Measurements from ENCODE around the gene CRACDL.

CRACDL gene

DNA sequence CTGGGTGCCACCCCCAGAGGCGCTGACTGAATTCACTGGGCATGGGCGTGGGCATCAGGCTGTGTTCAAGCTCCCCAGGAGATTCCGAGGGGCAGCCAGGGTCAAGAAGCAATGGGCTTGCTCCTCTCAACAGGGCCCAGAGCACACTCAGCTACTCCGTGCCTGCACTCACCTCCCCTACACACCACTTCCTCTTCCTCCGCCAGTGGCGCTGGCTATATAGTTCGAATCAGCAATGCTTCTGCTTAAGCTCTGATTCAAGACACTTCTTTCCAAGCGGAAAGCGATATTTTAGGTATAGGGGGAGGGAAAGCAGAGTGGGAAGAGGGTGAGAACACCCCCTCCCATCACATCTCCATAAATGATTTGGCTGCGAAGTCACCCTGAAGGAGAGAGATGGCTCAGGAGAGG is 42.1 kb downstream of the CRACDL start:
- Histone ChIP-seq H2BK120ac (ENCODE audit: insufficient read depth, low read length, poor library complexity) (no peak overlapping the region), H3K36me3 (ENCODE audit: control insufficient read depth in 1 of 2, insufficient read depth in 2 of 2, low read length in 2 of 2) (no peaks in the 10 kb centered on the region), H3K9me3 (ENCODE audit: insufficient read depth, low read depth, low read length) (no peaks in the 10 kb centered on the region), H4K8ac (ENCODE audit: low read depth, low read length) (no peak overlapping the region), H3K4me1 (ENCODE audit: control insufficient read depth in 1 of 2, insufficient read depth in 2 of 2, low read length in 2 of 2) (no peaks in the 10 kb centered on the region), H3K4ac (ENCODE audit: low read depth, low read length) (no peak overlapping the region), H3K9ac (ENCODE audit: low read length) (no peak overlapping the region), H2BK12ac (ENCODE audit: low read length) (no peak overlapping the region), H3K27ac (ENCODE audit: low read depth, low read length) (no peak overlapping the region), H2AFZ (ENCODE audit: insufficient read depth, low read length, poor library complexity) (no peak overlapping the region), H3K4me2 (ENCODE audit: low read length) (no peak overlapping the region), H3K79me2 (ENCODE audit: control insufficient read depth, insufficient read depth, low read length, poor library complexity) (no peaks in the 10 kb centered on the region), H4K91ac (ENCODE audit: low read depth, low read length) (no peak overlapping the region), H4K12ac (ENCODE audit: low read depth, low read length) (no peak overlapping the region), H2AK5ac (ENCODE audit: low read length) (no peak overlapping the region), H3K23ac (ENCODE audit: low read length) (no peak overlapping the region), H2BK5ac (ENCODE audit: low read depth, low read length, poor library complexity) (no peak overlapping the region), H3K18ac (ENCODE audit: low read length) (no peak overlapping the region), H3K14ac (ENCODE audit: low read length) (no peak overlapping the region), H3K79me1 (ENCODE audit: low read length) (no peaks in the 10 kb centered on the region), H3K27me3 (ENCODE audit: insufficient read depth, low read length) (no peaks in the 10 kb centered on the region), H3K4me3 (ENCODE audit: low read depth, low read length) (no peak overlapping the region)
- WGBS (ENCODE audit: extremely low coverage, insufficient coverage, insufficient read length), result no CpG with 5 or more reads among the region's 10 CpGs
- no peak for DNase-seq

DNA sequence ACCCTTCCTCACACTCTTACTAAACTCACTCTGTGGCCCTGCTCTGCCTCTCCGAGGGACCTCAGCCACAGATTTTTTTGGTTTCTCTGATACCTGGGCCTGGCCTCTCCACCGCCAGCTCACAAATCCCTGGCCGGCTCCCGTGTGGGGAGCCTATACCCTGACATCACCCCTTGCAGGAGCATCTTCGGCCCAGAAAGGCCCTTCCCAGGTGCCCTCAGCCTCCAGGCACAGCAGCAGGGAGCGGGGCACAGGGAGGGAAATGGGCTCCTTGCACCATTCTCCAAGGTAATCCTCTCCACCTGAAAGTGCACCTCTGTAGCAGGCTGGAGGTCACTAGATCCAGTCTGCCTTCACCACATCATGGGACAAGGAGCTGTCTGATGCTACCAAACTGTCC is 43.2 kb downstream of the CRACDL start:
- Histone ChIP-seq H3K23ac (ENCODE audit: low read length) (no peak overlapping the region), H3K27me3 (ENCODE audit: insufficient read depth, low read length) (no peaks in the 10 kb centered on the region), H3K4me2 (ENCODE audit: low read length) (no peak overlapping the region), H3K9me3 (ENCODE audit: insufficient read depth, low read depth, low read length) (no peaks in the 10 kb centered on the region), H3K4me3 (ENCODE audit: low read depth, low read length) (no peak overlapping the region), H3K79me2 (ENCODE audit: control insufficient read depth, insufficient read depth, low read length, poor library complexity) (no peaks in the 10 kb centered on the region), H3K18ac (ENCODE audit: low read length) (no peak overlapping the region), H3K4ac (ENCODE audit: low read depth, low read length) (no peak overlapping the region), H3K14ac (ENCODE audit: low read length) (no peak overlapping the region), H2BK12ac (ENCODE audit: low read length) (no peak overlapping the region), H4K8ac (ENCODE audit: low read depth, low read length) (no peak overlapping the region), H2BK5ac (ENCODE audit: low read depth, low read length, poor library complexity) (no peak overlapping the region), H3K36me3 (ENCODE audit: control insufficient read depth in 1 of 2, insufficient read depth in 2 of 2, low read length in 2 of 2) (no peaks in the 10 kb centered on the region), H3K27ac (ENCODE audit: low read depth, low read length) (no peak overlapping the region), H3K79me1 (ENCODE audit: low read length) (no peaks in the 10 kb centered on the region), H2AFZ (ENCODE audit: insufficient read depth, low read length, poor library complexity) (no peak overlapping the region), H4K91ac (ENCODE audit: low read depth, low read length) (no peak overlapping the region), H3K4me1 (ENCODE audit: control insufficient read depth in 1 of 2, insufficient read depth in 2 of 2, low read length in 2 of 2) (no peaks in the 10 kb centered on the region), H2BK120ac (ENCODE audit: insufficient read depth, low read length, poor library complexity) (no peak overlapping the region), H2AK5ac (ENCODE audit: low read length) (no peak overlapping the region), H3K9ac (ENCODE audit: low read length) (no peak overlapping the region), H4K12ac (ENCODE audit: low read depth, low read length) (no peak overlapping the region)
- WGBS (ENCODE audit: extremely low coverage, insufficient coverage, insufficient read length), result no CpG with 5 or more reads among the region's 6 CpGs
- no peak for DNase-seq

DNA sequence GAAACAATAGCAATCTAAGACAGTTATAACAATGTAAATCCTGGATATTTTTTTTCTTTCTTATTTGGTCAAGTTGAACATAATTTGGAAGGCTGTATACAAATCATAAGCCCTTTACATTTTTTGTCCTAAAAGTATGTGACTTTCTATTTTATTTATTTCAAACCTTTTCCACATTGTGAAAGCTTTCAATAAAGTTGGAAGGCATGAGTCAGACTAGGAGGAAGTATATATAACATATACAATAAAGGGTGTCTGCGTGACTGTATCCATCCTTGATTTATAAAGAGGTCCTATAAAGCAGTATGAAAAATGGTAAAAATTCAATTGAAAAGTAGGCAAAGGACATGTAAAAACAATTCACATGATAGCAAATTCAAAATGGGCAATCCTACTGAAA is 44.4 kb downstream of the CRACDL start:
- no peak overlapping the region for H2BK5ac ChIP-seq (ENCODE audit: low read depth, low read length, poor library complexity)
- H3K79me2 ChIP-seq (ENCODE audit: control insufficient read depth, insufficient read depth, low read length, poor library complexity), result no peaks in the 10 kb centered on the region
- no peaks in the 10 kb centered on the region for H3K4me1 ChIP-seq (ENCODE audit: control insufficient read depth in 1 of 2, insufficient read depth in 2 of 2, low read length in 2 of 2)
- no peak overlapping the region for H2AFZ ChIP-seq (ENCODE audit: insufficient read depth, low read length, poor library complexity)
- no CpG with 5 or more reads among the region's 1 CpG for WGBS (ENCODE audit: extremely low coverage, insufficient coverage, insufficient read length)
- no peak overlapping the region for H4K12ac ChIP-seq (ENCODE audit: low read depth, low read length)
- no peak overlapping the region for H3K4me2 ChIP-seq (ENCODE audit: low read length)
- no peak overlapping the region for H3K9ac ChIP-seq (ENCODE audit: low read length)
- H3K36me3 ChIP-seq (ENCODE audit: control insufficient read depth in 1 of 2, insufficient read depth in 2 of 2, low read length in 2 of 2), result no peaks in the 10 kb centered on the region
- H2BK12ac ChIP-seq (ENCODE audit: low read length), result no peak overlapping the region
- H3K4ac ChIP-seq (ENCODE audit: low read depth, low read length), result no peak overlapping the region
- no peak overlapping the region for H3K14ac ChIP-seq (ENCODE audit: low read length)
- no peak overlapping the region for H3K27ac ChIP-seq (ENCODE audit: low read depth, low read length)
- no peaks in the 10 kb centered on the region for H3K9me3 ChIP-seq (ENCODE audit: insufficient read depth, low read depth, low read length)
- no peak overlapping the region for H3K18ac ChIP-seq (ENCODE audit: low read length)
- H2BK120ac ChIP-seq (ENCODE audit: insufficient read depth, low read length, poor library complexity), result no peak overlapping the region
- H3K23ac ChIP-seq (ENCODE audit: low read length), result no peak overlapping the region
- H4K91ac ChIP-seq (ENCODE audit: low read depth, low read length), result no peak overlapping the region
- no peak for DNase-seq
- H3K27me3 ChIP-seq (ENCODE audit: insufficient read depth, low read length), result no peaks in the 10 kb centered on the region
- H2AK5ac ChIP-seq (ENCODE audit: low read length), result no peak overlapping the region
- H3K79me1 ChIP-seq (ENCODE audit: low read length), result no peaks in the 10 kb centered on the region
- H3K4me3 ChIP-seq (ENCODE audit: low read depth, low read length), result no peak overlapping the region
- no peak overlapping the region for H4K8ac ChIP-seq (ENCODE audit: low read depth, low read length)

DNA sequence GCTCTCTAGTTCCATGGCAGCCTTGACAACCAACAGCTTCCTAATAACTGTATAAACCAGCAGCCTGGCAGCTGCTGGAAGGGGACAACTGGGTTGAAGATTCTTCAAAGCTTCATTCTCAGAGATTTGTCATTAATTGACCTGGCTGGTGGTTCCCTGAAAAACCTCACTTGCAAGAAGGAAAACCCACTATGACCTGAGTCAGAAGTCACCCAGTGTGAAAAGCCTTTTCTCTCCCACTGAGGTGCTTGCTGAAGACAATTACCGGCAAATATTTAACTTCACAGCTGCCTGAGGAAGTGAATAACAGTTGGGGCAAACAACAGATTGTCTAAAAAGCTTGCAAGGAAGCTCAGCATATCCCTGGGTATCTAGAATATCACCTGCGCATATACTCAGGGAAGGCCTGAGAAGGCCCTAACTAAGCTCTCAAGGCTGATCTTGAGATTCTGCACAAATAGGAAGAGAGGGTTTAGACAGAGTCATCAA is 49.9 kb downstream of the CRACDL start:
- Histone ChIP-seq H3K9me3 (ENCODE audit: insufficient read depth, low read depth, low read length) (no peaks in the 10 kb centered on the region), H3K14ac (ENCODE audit: low read length) (no peak overlapping the region), H3K18ac (ENCODE audit: low read length) (no peak overlapping the region), H3K27ac (ENCODE audit: low read depth, low read length) (no peak overlapping the region), H3K23ac (ENCODE audit: low read length) (no peak overlapping the region), H3K36me3 (ENCODE audit: control insufficient read depth in 1 of 2, insufficient read depth in 2 of 2, low read length in 2 of 2) (no peaks in the 10 kb centered on the region), H2AK5ac (ENCODE audit: low read length) (no peak overlapping the region), H2BK12ac (ENCODE audit: low read length) (no peak overlapping the region), H3K4ac (ENCODE audit: low read depth, low read length) (no peak overlapping the region), H4K91ac (ENCODE audit: low read depth, low read length) (no peak overlapping the region), H3K4me3 (ENCODE audit: low read depth, low read length) (no peak overlapping the region), H2BK120ac (ENCODE audit: insufficient read depth, low read length, poor library complexity) (no peak overlapping the region), H2AFZ (ENCODE audit: insufficient read depth, low read length, poor library complexity) (no peak overlapping the region), H3K79me1 (ENCODE audit: low read length) (no peaks in the 10 kb centered on the region), H4K8ac (ENCODE audit: low read depth, low read length) (no peak overlapping the region), H3K4me2 (ENCODE audit: low read length) (no peak overlapping the region), H2BK5ac (ENCODE audit: low read depth, low read length, poor library complexity) (no peak overlapping the region), H4K12ac (ENCODE audit: low read depth, low read length) (no peak overlapping the region), H3K4me1 (ENCODE audit: control insufficient read depth in 1 of 2, insufficient read depth in 2 of 2, low read length in 2 of 2) (no peaks in the 10 kb centered on the region), H3K79me2 (ENCODE audit: control insufficient read depth, insufficient read depth, low read length, poor library complexity) (no peaks in the 10 kb centered on the region), H3K9ac (ENCODE audit: low read length) (no peak overlapping the region), H3K27me3 (ENCODE audit: insufficient read depth, low read length) (no peaks in the 10 kb centered on the region)
- DNase-seq, result no peak
- WGBS (ENCODE audit: extremely low coverage, insufficient coverage, insufficient read length), result no CpG with 5 or more reads among the region's 2 CpGs
